Measurements from ENCODE around the gene NTF4.
A peak's percentile ranks its signal among the peaks of the same experiment; 100 is the strongest.

The NTF4 gene

GRCh38 chr19:49016067-49016839, 48.4 kb downstream of the NTF4 start:
- peaks cover 4% of the 10 kb centered on the region for H3K36me3 Mint-ChIP-seq
- no peaks in the 10 kb centered on the region for H3K27me3 Mint-ChIP-seq
- DNase-seq (ENCODE audit: low spot score in 2 of 2) (no peak), ATAC-seq (ENCODE audit: low read depth) (no peak)
- no peaks in the 10 kb centered on the region for H3K9me3 Mint-ChIP-seq
- no peak overlapping the region for H3K27ac Mint-ChIP-seq
- H3K4me1 Mint-ChIP-seq: peaks cover 13% of the 10 kb centered on the region
- H3K4me3 Mint-ChIP-seq: peak overlapping the region; percentile 63

- Mint-ChIP-seq H3K27me3 (no peaks in the 10 kb centered on the region), H3K4me1 (peaks cover 5% of the 10 kb centered on the region), H3K4me3 (no peak overlapping the region), H3K9me3 (no peaks in the 10 kb centered on the region), H3K36me3 (peaks cover 13% of the 10 kb centered on the region), H3K27ac (no peak overlapping the region)
- no peak for ATAC-seq (ENCODE audit: low read depth)
- DNase-seq (ENCODE audit: low spot score in 2 of 2): no peak
Measured at GRCh38 chr19:49014870-49015255, 49.8 kb downstream of the NTF4 start.

GRCh38 chr19:49014123-49014869, 50.3 kb downstream of the NTF4 start:
- no peak for ATAC-seq (ENCODE audit: low read depth)
- Mint-ChIP-seq H3K4me3 (no peak overlapping the region), H3K9me3 (no peaks in the 10 kb centered on the region), H3K4me1 (peaks cover 4% of the 10 kb centered on the region), H3K36me3 (peaks cover 15% of the 10 kb centered on the region), H3K27ac (no peak overlapping the region), H3K27me3 (no peaks in the 10 kb centered on the region)
- DNase-seq (ENCODE audit: low spot score in 2 of 2): no peak

- H3K4me1 Mint-ChIP-seq: no peaks in the 10 kb centered on the region
- no peaks in the 10 kb centered on the region for H3K27me3 Mint-ChIP-seq
- no peak overlapping the region for H3K27ac Mint-ChIP-seq
- no peak overlapping the region for H3K4me3 Mint-ChIP-seq
- DNase-seq (ENCODE audit: low spot score in 2 of 2) (no peak), ATAC-seq (ENCODE audit: low read depth) (no peak)
- H3K36me3 Mint-ChIP-seq: peaks cover 20% of the 10 kb centered on the region
- no peaks in the 10 kb centered on the region for H3K9me3 Mint-ChIP-seq
Measured at GRCh38 chr19:49011194-49011593, 53.4 kb downstream of the NTF4 start.

All from memory B cell (primary cell).